SK-N-SH treated with all-trans-retinoic acid at 6 μM for 48 hours (cell line): ENCODE data around the gene HOXB7.

Experiments used
- ARNTL ChIP-seq: fragments of 450-650 bp; formaldehyde crosslinking; IDR thresholded peaks from 2 replicates; pipeline ENCODE4 v1.5.0; 2020; ENCODE audit warnings: low read depth, mild to moderate bottlenecking, moderate library complexity, borderline replicate concordance
- ESRRG ChIP-seq: fragments of 250-450 bp; sonication (Bioruptor Pico); IDR thresholded peaks from 2 replicates; pipeline ENCODE4 v1.6.1; 2021; ENCODE audit warnings: mild to moderate bottlenecking
- ISL1 ChIP-seq: fragments of 250-450 bp; sonication (Bioruptor Pico); IDR thresholded peaks from 2 replicates; pipeline ENCODE4 v2.1.2; 2022; ENCODE audit warnings: mild to moderate bottlenecking, moderate library complexity
- OSR1 ChIP-seq: fragments of 250-450 bp; sonication (Bioruptor Pico); IDR thresholded peaks from 2 replicates; pipeline ENCODE4 v1.8.0; 2022; ENCODE audit warnings: moderate library complexity, mild to moderate bottlenecking, inconsistent platforms
- ZFP3 ChIP-seq: fragments of 250-450 bp; sonication (Bioruptor Pico); IDR thresholded peaks from 2 replicates; pipeline ENCODE4 v1.5.0; 2020; ENCODE audit warnings: mild to moderate bottlenecking, moderate library complexity
- ZFP30 ChIP-seq: fragments of 450-650 bp; formaldehyde crosslinking; IDR thresholded peaks from 2 replicates; pipeline ENCODE4 v1.5.0; 2022; ENCODE audit warnings: mild to moderate bottlenecking, moderate library complexity
- ZNF70 ChIP-seq: fragments of 450-650 bp; formaldehyde crosslinking; IDR thresholded peaks from 2 replicates; pipeline ENCODE4 v1.5.0; 2020; ENCODE audit warnings: mild to moderate bottlenecking, moderate library complexity
- TF ChIP-seq, protein P1 (sequence below): fragments of 250-450 bp; sonication (Bioruptor Pico); IDR thresholded peaks from 2 replicates; pipeline ENCODE4 v1.5.1; 2021; ENCODE audit warnings: mild to moderate bottlenecking, moderate library complexity

DNA sequence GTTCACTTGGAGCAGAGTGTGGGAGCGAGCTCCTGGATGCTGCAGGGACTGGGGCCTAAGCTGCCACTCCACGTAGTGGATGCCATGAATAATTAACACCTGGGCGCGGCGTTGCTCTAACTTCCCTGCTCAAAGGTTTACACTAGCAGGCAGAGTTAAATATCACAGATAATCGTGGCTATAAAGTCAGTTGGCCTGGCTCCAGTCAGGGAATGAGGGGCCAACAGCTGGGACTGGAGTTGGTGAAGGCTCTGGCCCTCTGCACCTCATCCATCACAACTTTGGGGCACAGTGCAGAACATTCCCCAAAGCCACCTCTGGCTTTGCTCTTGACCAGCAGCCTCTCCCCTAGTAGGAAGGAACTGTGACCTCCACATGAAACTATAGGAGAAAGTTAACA, 43.6 kb downstream of the HOXB7 start:
- TF ChIP-seq ARNTL (no peak), OSR1 (no peak), ZNF70 (CRISPR knock-in tag) (no peak), ESRRG (CRISPR knock-in tag) (no peak), ZFP3 (no peak), ISL1 (no peak), ZFP30 (CRISPR knock-in tag) (no peak)
- TF ChIP-seq, protein P1, sequence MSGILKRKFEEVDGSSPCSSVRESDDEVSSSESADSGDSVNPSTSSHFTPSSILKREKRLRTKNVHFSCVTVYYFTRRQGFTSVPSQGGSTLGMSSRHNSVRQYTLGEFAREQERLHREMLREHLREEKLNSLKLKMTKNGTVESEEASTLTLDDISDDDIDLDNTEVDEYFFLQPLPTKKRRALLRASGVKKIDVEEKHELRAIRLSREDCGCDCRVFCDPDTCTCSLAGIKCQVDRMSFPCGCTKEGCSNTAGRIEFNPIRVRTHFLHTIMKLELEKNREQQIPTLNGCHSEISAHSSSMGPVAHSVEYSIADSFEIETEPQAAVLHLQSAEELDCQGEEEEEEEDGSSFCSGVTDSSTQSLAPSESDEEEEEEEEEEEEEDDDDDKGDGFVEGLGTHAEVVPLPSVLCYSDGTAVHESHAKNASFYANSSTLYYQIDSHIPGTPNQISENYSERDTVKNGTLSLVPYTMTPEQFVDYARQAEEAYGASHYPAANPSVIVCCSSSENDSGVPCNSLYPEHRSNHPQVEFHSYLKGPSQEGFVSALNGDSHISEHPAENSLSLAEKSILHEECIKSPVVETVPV (CRISPR knock-in tag): no peak
